SK-N-SH treated with all-trans-retinoic acid at 6 μM for 48 hours (cell line): ENCODE results near the gene PGAM1.

Experiments
- ARNTL ChIP-seq: fragments of 450-650 bp; formaldehyde crosslinking; IDR thresholded peaks from 2 replicates; pipeline ENCODE4 v1.5.0; 2020; ENCODE audit warnings: low read depth, mild to moderate bottlenecking, moderate library complexity, borderline replicate concordance
- BACH2 ChIP-seq: fragments of 250-450 bp; sonication (Bioruptor Pico); IDR thresholded peaks from 2 replicates; pipeline ENCODE4 v1.9.0; 2021; ENCODE audit warnings: mild to moderate bottlenecking, borderline replicate concordance
- ESRRG ChIP-seq: fragments of 250-450 bp; sonication (Bioruptor Pico); IDR thresholded peaks from 2 replicates; pipeline ENCODE4 v1.6.1; 2021; ENCODE audit warnings: mild to moderate bottlenecking
- GLIS3 ChIP-seq: fragments of 250-450 bp; sonication (Bioruptor Pico); IDR thresholded peaks from 2 replicates; pipeline ENCODE4 v1.5.0; 2020; ENCODE audit warnings: mild to moderate bottlenecking, moderate library complexity
- ISL1 ChIP-seq: fragments of 250-450 bp; sonication (Bioruptor Pico); IDR thresholded peaks from 2 replicates; pipeline ENCODE4 v2.1.2; 2022; ENCODE audit warnings: mild to moderate bottlenecking, moderate library complexity
- RARB ChIP-seq: fragments of 250-450 bp; sonication (Bioruptor Pico); IDR thresholded peaks from 2 replicates; pipeline ENCODE4 v1.8.0; 2021; ENCODE audit warnings: mild to moderate bottlenecking, moderate library complexity
- ZFP3 ChIP-seq: fragments of 250-450 bp; sonication (Bioruptor Pico); IDR thresholded peaks from 2 replicates; pipeline ENCODE4 v1.5.0; 2020; ENCODE audit warnings: mild to moderate bottlenecking, moderate library complexity

GRCh38 chr10:97479939-97480338, 53.9 kb downstream of the PGAM1 start:
- no peak for TF ChIP-seq ZFP3 (CRISPR knock-in tag)
- TF ChIP-seq ARNTL (CRISPR knock-in tag) = no peak
- TF ChIP-seq BACH2 (CRISPR knock-in tag) = no peak
- no peak for TF ChIP-seq ESRRG
- TF ChIP-seq ISL1 (CRISPR knock-in tag) = no peak
- no peak for TF ChIP-seq RARB (CRISPR knock-in tag)
- TF ChIP-seq GLIS3 (CRISPR knock-in tag) = no peak
